H9 (cell line): ENCODE data around the gene AFF1. TPM values are rescaled to one million over a fixed set of nuclear protein-coding genes. Genes with fewer than 3 reads are reported as not detected.

Source experiments
- DNase-seq: peaks from one replicate; pipeline ENCODE4 v3.0.0-alpha.2; 2017
- H2AFZ ChIP-seq: one replicate; pipeline ENCODE4 v1.6.1; 2013; ENCODE audit warnings: mild to moderate bottlenecking, low read length, control low read depth, moderate library complexity
- H2AK5ac ChIP-seq: 2 replicates; pipeline ENCODE4 v1.6.1; 2013; ENCODE audit warnings: low read length, control low read depth, mixed read lengths; ENCODE audit not compliant: insufficient read length
- H2BK120ac ChIP-seq: one replicate; pipeline ENCODE4 v1.6.1; 2013; ENCODE audit warnings: low read depth, mild to moderate bottlenecking, low read length, control low read depth, inconsistent platforms; ENCODE audit not compliant: poor library complexity, severe bottlenecking
- H2BK12ac ChIP-seq: 2 replicates; pipeline ENCODE4 v1.6.1; 2013; ENCODE audit warnings: low read length, control low read depth, mixed read lengths, low read depth; ENCODE audit not compliant: insufficient read length
- H2BK15ac ChIP-seq: 2 replicates; pipeline ENCODE4 v1.6.1; 2013; ENCODE audit warnings: low read depth, low read length, control low read depth
- H2BK20ac ChIP-seq: one replicate; pipeline ENCODE4 v1.6.1; 2013; ENCODE audit warnings: low read depth, mild to moderate bottlenecking, low read length, control low read depth, inconsistent platforms; ENCODE audit not compliant: poor library complexity, severe bottlenecking
- H2BK5ac ChIP-seq: 2 replicates; pipeline ENCODE4 v1.6.1; 2013; ENCODE audit warnings: low read length, control low read depth, mixed read lengths; ENCODE audit not compliant: insufficient read length
- H3K14ac ChIP-seq: 2 replicates; pipeline ENCODE4 v1.6.1; 2013; ENCODE audit warnings: low read length, control low read depth; ENCODE audit not compliant: insufficient read depth
- H3K18ac ChIP-seq: 2 replicates; pipeline ENCODE4 v1.6.1; 2013; ENCODE audit warnings: low read depth, mild to moderate bottlenecking, mixed read lengths, low read length, control low read depth; ENCODE audit not compliant: insufficient read length
- H3K23ac ChIP-seq: 2 replicates; pipeline ENCODE4 v1.6.1; 2013; ENCODE audit warnings: low read length, control low read depth, mixed read lengths, low read depth; ENCODE audit not compliant: insufficient read length
- H3K23me2 ChIP-seq: 2 replicates; pipeline ENCODE4 v1.6.1; 2013; ENCODE audit warnings: low read depth, mild to moderate bottlenecking, mixed read lengths, low read length, control low read depth; ENCODE audit not compliant: insufficient read length, poor library complexity, severe bottlenecking
- H3K27ac ChIP-seq: 2 replicates; pipeline ENCODE4 v1.5.1; 2013; ENCODE audit warnings: low read length, control low read depth, mixed read lengths, low read depth; ENCODE audit not compliant: insufficient read length
- H3K27me3 ChIP-seq: 2 replicates; pipeline ENCODE4 v1.6.1; 2013; ENCODE audit warnings: low read length, control low read depth, inconsistent platforms; ENCODE audit not compliant: insufficient read depth
- H3K4ac ChIP-seq: 2 replicates; pipeline ENCODE4 v1.6.1; 2013; ENCODE audit warnings: low read depth, mild to moderate bottlenecking, control low read depth, inconsistent platforms, low read length, moderate library complexity
- H3K4me1 ChIP-seq: 2 replicates; pipeline ENCODE4 v1.6.1; 2013; ENCODE audit warnings: low read length, control low read depth, inconsistent platforms; ENCODE audit not compliant: insufficient read depth
- H3K4me2 ChIP-seq: 2 replicates; pipeline ENCODE4 v1.6.1; 2013; ENCODE audit warnings: low read length, control low read depth, mixed read lengths; ENCODE audit not compliant: insufficient read length, insufficient read depth
- H3K56ac ChIP-seq: 2 replicates; pipeline ENCODE4 v1.6.1; 2013; ENCODE audit warnings: low read depth, mild to moderate bottlenecking, mixed read lengths, low read length, control low read depth; ENCODE audit not compliant: insufficient read length
- H3K79me1 ChIP-seq: 2 replicates; pipeline ENCODE4 v1.6.1; 2013; ENCODE audit warnings: low read depth, mild to moderate bottlenecking, moderate library complexity, low read length, control low read depth, inconsistent platforms; ENCODE audit not compliant: insufficient read depth, poor library complexity, severe bottlenecking
- H3K79me2 ChIP-seq: 2 replicates; pipeline ENCODE4 v1.6.1; 2013; ENCODE audit warnings: low read length, control low read depth, inconsistent platforms; ENCODE audit not compliant: insufficient read depth
- H3K9ac ChIP-seq: 2 replicates; pipeline ENCODE4 v1.6.1; 2013; ENCODE audit warnings: low read length, control low read depth, mixed read lengths; ENCODE audit not compliant: insufficient read length; ENCODE audit errors: extremely low read depth
- H3K9me3 ChIP-seq: one replicate; pipeline ENCODE4 v1.6.1; 2013; ENCODE audit warnings: low read depth, low read length, inconsistent platforms; ENCODE audit not compliant: control insufficient read depth
- H3T11ph ChIP-seq: one replicate; pipeline ENCODE4 v1.6.1; 2013; ENCODE audit warnings: mild to moderate bottlenecking, low read length, control low read depth, inconsistent platforms
- H4K20me1 ChIP-seq: one replicate; pipeline ENCODE4 v1.6.1; 2013; ENCODE audit not compliant: control insufficient read depth, insufficient read length, insufficient read depth
- H4K5ac ChIP-seq: 2 replicates; pipeline ENCODE4 v1.6.1; 2013; ENCODE audit warnings: low read depth, mild to moderate bottlenecking, mixed read lengths, low read length, control low read depth; ENCODE audit not compliant: insufficient read length
- H4K8ac ChIP-seq: replicated peaks from 2 replicates; pipeline ENCODE4 v1.6.1; 2013; ENCODE audit warnings: low read length, control low read depth, mixed read lengths, low read depth; ENCODE audit not compliant: insufficient read length
- H4K91ac ChIP-seq: 2 replicates; pipeline ENCODE4 v1.6.1; 2013; ENCODE audit warnings: low read depth, mild to moderate bottlenecking, moderate library complexity, mixed read lengths, low read length, control low read depth; ENCODE audit not compliant: insufficient read length
- H3K27ac Mint-ChIP-seq, 3 experiments: 2 replicates in 2 of 3; 3 replicates in 1 of 3; pipeline ENCODE4 v1.8.0; 2020 to 2021; ENCODE audit warnings: mixed read lengths in 3 of 3, mild to moderate bottlenecking in 1 of 3, moderate library complexity in 1 of 3
- H3K27me3 Mint-ChIP-seq: 2 replicates; pipeline ENCODE4 v1.8.0; 2021; ENCODE audit warnings: low read depth, mild to moderate bottlenecking, moderate library complexity, mixed read lengths
- H3K36me3 Mint-ChIP-seq, 3 experiments: 2 replicates in 2 of 3; 3 replicates in 1 of 3; pipeline ENCODE4 v1.8.0; 2020 to 2021; ENCODE audit warnings: low read depth in 3 of 3, mixed read lengths in 3 of 3; ENCODE audit not compliant: insufficient read depth in 1 of 3
- H3K4me1 Mint-ChIP-seq, 2 experiments: 2 replicates each; pipeline ENCODE4 v1.8.0; 2020; ENCODE audit warnings: mixed read lengths in 2 of 2
- H3K4me3 Mint-ChIP-seq, 2 experiments: 2 replicates in 1 of 2; 3 replicates in 1 of 2; pipeline ENCODE4 v1.8.0; 2020 to 2021; ENCODE audit warnings: mild to moderate bottlenecking in 2 of 2, mixed read lengths in 2 of 2, moderate library complexity in 1 of 2
- H3K9me3 Mint-ChIP-seq, 2 experiments: 2 replicates in 1 of 2; 3 replicates in 1 of 2; pipeline ENCODE4 v1.8.0; 2020; ENCODE audit warnings: mild to moderate bottlenecking in 2 of 2, mixed read lengths in 2 of 2, moderate library complexity in 1 of 2
- WGBS: extraction: QIAGEN DNeasy Blood & Tissue Kit; methylation state at CpG from one replicate; pipeline ENCODE4 v1.1.7; 2013; ENCODE audit warnings: missing lambda C conversion rate, low lambda C conversion rate, mixed read lengths; ENCODE audit not compliant: insufficient read length; ENCODE audit errors: extremely low coverage; 5-methylcytosine and 5-hydroxymethylcytosine counted together
- total RNA-seq: library from RNA; stranded (reverse); gene quantifications from 2 replicates; pipeline ENCODE4 v1.2.1, GENCODE V29; 2021
- TF ChIP-seq, protein P1 (sequence below): fragments of 200-600 bp; sonication (generic); conservative IDR thresholded peaks from 3 replicates; pipeline ENCODE4 v1.8.0; 2021; ENCODE audit warnings: antibody characterized with exemption, mild to moderate bottlenecking

The AFF1 gene
- total RNA-seq, 1 experiment from 2014 or later, result 74.5 TPM

DNA sequence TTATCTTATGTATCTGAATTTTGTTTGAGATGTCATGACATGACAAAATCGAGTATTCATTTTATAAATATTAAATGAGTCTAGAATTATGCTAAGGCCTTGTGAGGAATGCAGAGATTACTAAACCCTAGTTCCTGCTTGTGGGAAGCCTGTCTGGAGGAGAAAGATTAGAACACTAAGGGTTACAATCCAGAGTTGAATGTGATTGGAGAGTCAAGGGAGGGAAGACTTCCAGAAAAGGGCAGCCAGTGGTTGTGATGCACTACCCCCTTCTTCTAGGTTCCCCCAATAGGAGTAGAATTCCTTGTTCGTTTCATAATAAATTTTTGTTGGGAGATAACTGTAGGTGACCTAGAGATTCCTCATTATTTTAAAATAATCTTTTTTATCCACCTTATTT lies 141.1 kb downstream of the AFF1 start:
- TF ChIP-seq, protein P1, sequence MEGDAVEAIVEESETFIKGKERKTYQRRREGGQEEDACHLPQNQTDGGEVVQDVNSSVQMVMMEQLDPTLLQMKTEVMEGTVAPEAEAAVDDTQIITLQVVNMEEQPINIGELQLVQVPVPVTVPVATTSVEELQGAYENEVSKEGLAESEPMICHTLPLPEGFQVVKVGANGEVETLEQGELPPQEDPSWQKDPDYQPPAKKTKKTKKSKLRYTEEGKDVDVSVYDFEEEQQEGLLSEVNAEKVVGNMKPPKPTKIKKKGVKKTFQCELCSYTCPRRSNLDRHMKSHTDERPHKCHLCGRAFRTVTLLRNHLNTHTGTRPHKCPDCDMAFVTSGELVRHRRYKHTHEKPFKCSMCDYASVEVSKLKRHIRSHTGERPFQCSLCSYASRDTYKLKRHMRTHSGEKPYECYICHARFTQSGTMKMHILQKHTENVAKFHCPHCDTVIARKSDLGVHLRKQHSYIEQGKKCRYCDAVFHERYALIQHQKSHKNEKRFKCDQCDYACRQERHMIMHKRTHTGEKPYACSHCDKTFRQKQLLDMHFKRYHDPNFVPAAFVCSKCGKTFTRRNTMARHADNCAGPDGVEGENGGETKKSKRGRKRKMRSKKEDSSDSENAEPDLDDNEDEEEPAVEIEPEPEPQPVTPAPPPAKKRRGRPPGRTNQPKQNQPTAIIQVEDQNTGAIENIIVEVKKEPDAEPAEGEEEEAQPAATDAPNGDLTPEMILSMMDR, result no peak
- peaks cover 7% of the 10 kb centered on the region; the same call in 1 of the 2 replicates for H3K79me2 ChIP-seq
- no peak overlapping the region for H3K4ac ChIP-seq
- H3K9me3 ChIP-seq, result no peaks in the 10 kb centered on the region
- H3K18ac ChIP-seq, result no peak overlapping the region
- Mint-ChIP-seq H3K4me3 (no peak overlapping the region), H3K36me3 (peaks cover 0 to 15% (median 4%) of the 10 kb centered on the region in 3 experiments; a peak in 4 of 7 replicates), H3K27ac (no peak overlapping the region), H3K4me1 (peaks cover 41 to 45% of the 10 kb centered on the region in 2 experiments), H3K27me3 (no peaks in the 10 kb centered on the region), H3K9me3 (no peaks in the 10 kb centered on the region)
- peaks cover 4% of the 10 kb centered on the region for H3K79me1 ChIP-seq
- no peak overlapping the region for H3K27ac ChIP-seq
- H2BK15ac ChIP-seq, result no peak overlapping the region
- peaks cover 6% of the 10 kb centered on the region for H3K4me1 ChIP-seq
- H3T11ph ChIP-seq, result no peak overlapping the region
- no peak overlapping the region for H3K14ac ChIP-seq
- no peak for DNase-seq
- no peaks in the 10 kb centered on the region for H4K20me1 ChIP-seq
- no CpG with 5 or more reads among the region's 2 CpGs for WGBS
- no peaks in the 10 kb centered on the region for H3K27me3 ChIP-seq
- no peak overlapping the region for H2BK5ac ChIP-seq
- H2BK20ac ChIP-seq, result no peak overlapping the region
- H4K8ac ChIP-seq, result no peak overlapping the region
- no peak overlapping the region for H3K4me2 ChIP-seq
- no peak overlapping the region for H3K23ac ChIP-seq
- no peak overlapping the region for H2AFZ ChIP-seq
- no peak overlapping the region for H2BK12ac ChIP-seq
- no peak overlapping the region for H4K91ac ChIP-seq
- H4K5ac ChIP-seq, result no peak overlapping the region
- H3K23me2 ChIP-seq, result no peaks in the 10 kb centered on the region
- H3K9ac ChIP-seq, result no peak overlapping the region
- H2AK5ac ChIP-seq, result no peak overlapping the region
- no peak overlapping the region for H3K56ac ChIP-seq
- H2BK120ac ChIP-seq, result no peak overlapping the region
